SK-N-SH (cell line): Measurements from ENCODE around the gene BMPR1A. TPM values are rescaled to one million over a fixed set of nuclear protein-coding genes. Genes with fewer than 3 reads are reported as not detected.

ENCODE experiments used
- CTCF ChIA-PET: fragments of 300-600, 350-600 bp; formaldehyde crosslinking; extraction: SDS; loops from one replicate; lab custom pipeline; 2021; lab: Yijun Ruan, JAX
- POLR2A ChIA-PET: fragments of 350-600 bp; sonication (Branson Sonifier 250); formaldehyde crosslinking; extraction: SDS; loops from one replicate; lab custom pipeline; 2020; ENCODE audit warnings: antibody characterized with exemption, inconsistent platforms; lab: Yijun Ruan, JAX
- DNase-seq: peaks from one replicate; pipeline ENCODE4 v3.0.0; 2012
- H2AFZ ChIP-seq: fragments of 200-600 bp; sonication (generic); 2 replicates; pipeline ENCODE4 v1.8.1; 2016; ENCODE audit warnings: antibody characterized with exemption, mild to moderate bottlenecking, low read depth
- H3F3A ChIP-seq: fragments of 200-600 bp; sonication (generic); replicated peaks from 2 replicates; pipeline ENCODE3; 2016; ENCODE audit warnings: antibody characterized with exemption, mild to moderate bottlenecking; ENCODE audit not compliant: insufficient read depth
- H3K27ac ChIP-seq, 2 experiments: fragments of 200-500 bp in 1 of 2; fragments of 200-600 bp in 1 of 2; sonication (Bioruptor generic) in 1 of 2; sonication (generic), shearing (Covaris generic) in 1 of 2; 2 replicates each; pipeline versions ENCODE4 v1.5.1 to v1.6.1; 2014 to 2016; ENCODE audit warnings: low read depth in 2 of 2, inconsistent platforms in 1 of 2, low read length in 1 of 2, mild to moderate bottlenecking in 1 of 2, mixed read lengths in 1 of 2
- H3K27me3 ChIP-seq: fragments of 200-600 bp; sonication (generic), shearing (Covaris generic); 2 replicates; pipeline ENCODE4 v1.6.1; 2016; ENCODE audit warnings: mixed run types; ENCODE audit not compliant: insufficient read depth
- H3K36me3 ChIP-seq, 2 experiments: fragments of 200-500 bp in 1 of 2; fragments of 200-600 bp in 1 of 2; sonication (Bioruptor generic) in 1 of 2; sonication (generic) in 1 of 2; replicated peaks in 1 of 2; 2 replicates each; pipeline versions ENCODE3 to v1.5.1; 2014 to 2016; ENCODE audit warnings: low read length in 1 of 2, mild to moderate bottlenecking in 1 of 2; ENCODE audit not compliant: insufficient read depth in 2 of 2, control insufficient read depth in 1 of 2
- H3K4me1 ChIP-seq, 2 experiments: fragments of 200-500 bp in 1 of 2; fragments of 200-600 bp in 1 of 2; sonication (Bioruptor generic) in 1 of 2; sonication (generic), shearing (Covaris generic) in 1 of 2; 2 replicates each; pipeline versions ENCODE4 v1.5.1 to v1.6.1; 2014 to 2016; ENCODE audit warnings: low read depth in 1 of 2, low read length in 1 of 2, mixed run types in 1 of 2; ENCODE audit not compliant: insufficient read depth in 2 of 2, control insufficient read depth in 1 of 2
- H3K4me2 ChIP-seq: fragments of 200-600 bp; sonication (generic), shearing (Covaris generic); 2 replicates; pipeline ENCODE4 v1.6.1; 2017; ENCODE audit warnings: mixed run types
- H3K4me3 ChIP-seq, 2 experiments: fragments of 200-500 bp in 1 of 2; fragments of 200-600 bp in 1 of 2; sonication (Bioruptor generic) in 1 of 2; sonication (generic), shearing (Covaris generic) in 1 of 2; 2 replicates each; pipeline versions ENCODE4 v1.5.1 to v1.8.1; 2014 to 2016; ENCODE audit warnings: low read depth in 2 of 2, inconsistent platforms in 1 of 2, low read length in 1 of 2, mild to moderate bottlenecking in 1 of 2, mixed read lengths in 1 of 2, moderate library complexity in 1 of 2
- H3K79me2 ChIP-seq: fragments of 200-600 bp; sonication (generic); 2 replicates; pipeline ENCODE4 v1.8.1; 2017; ENCODE audit warnings: mild to moderate bottlenecking; ENCODE audit not compliant: insufficient read depth
- H3K9ac ChIP-seq: fragments of 200-600 bp; sonication (generic); 2 replicates; pipeline ENCODE4 v1.6.1; 2017; ENCODE audit warnings: mixed run types
- H3K9me2 ChIP-seq: fragments of 200-600 bp; sonication (generic); 2 replicates; pipeline ENCODE4 v1.6.1; 2017; ENCODE audit warnings: mixed run types
- H3K9me3 ChIP-seq: fragments of 200-600 bp; sonication (generic); 2 replicates; pipeline ENCODE4 v1.6.1; 2017; ENCODE audit warnings: mixed run types, mild to moderate bottlenecking, moderate library complexity
- H4K20me1 ChIP-seq: fragments of 200-600 bp; sonication (generic); 2 replicates; pipeline ENCODE4 v1.6.1; 2017; ENCODE audit warnings: mild to moderate bottlenecking, mixed run types; ENCODE audit not compliant: insufficient read depth
- EP300 ChIP-seq, 2 experiments: IDR thresholded peaks; 2 replicates each; pipeline versions ENCODE4 v1.4.0 to v1.6.1; 2012; ENCODE audit warnings: borderline replicate concordance in 1 of 2, low read depth in 1 of 2, low read length in 1 of 2
- FOXJ3 ChIP-seq: sonication (generic); formaldehyde crosslinking; IDR thresholded peaks from 2 replicates; pipeline ENCODE4 v1.5.1; 2020; ENCODE audit warnings: mild to moderate bottlenecking, missing genetic modification reagents
- JUND ChIP-seq: IDR thresholded peaks from 2 replicates; pipeline ENCODE4 v1.4.0; 2012
- MEF2A ChIP-seq: IDR thresholded peaks from 2 replicates; pipeline ENCODE4 v1.4.0; 2012; ENCODE audit warnings: low read depth, borderline replicate concordance
- MXI1 ChIP-seq: IDR thresholded peaks from 2 replicates; pipeline ENCODE4 v1.6.1; 2012; ENCODE audit warnings: mild to moderate bottlenecking, low read depth, low read length, improper control_type of control experiment
- NRF1 ChIP-seq: IDR thresholded peaks from 2 replicates; pipeline ENCODE4 v1.6.1; 2012; ENCODE audit warnings: low read depth, mild to moderate bottlenecking, low read length
- RXRA ChIP-seq: IDR thresholded peaks from 2 replicates; pipeline ENCODE4 v1.4.0; 2012; ENCODE audit warnings: low read depth, mild to moderate bottlenecking, borderline replicate concordance
- SIN3A ChIP-seq: IDR thresholded peaks from 2 replicates; pipeline ENCODE4 v1.6.1; 2012; ENCODE audit warnings: low read depth, mild to moderate bottlenecking, low read length, moderate library complexity, borderline replicate concordance
- TAF1 ChIP-seq: IDR thresholded peaks from 2 replicates; pipeline ENCODE4 v1.6.1; 2012; ENCODE audit warnings: low read depth, mild to moderate bottlenecking, low read length, moderate library complexity, borderline replicate concordance
- WGBS: methylation state at CpG from one replicate; pipeline ENCODE4 v1.1.6; 2017; ENCODE audit warnings: low lambda C conversion rate; 5-methylcytosine and 5-hydroxymethylcytosine counted together
- polyA plus RNA-seq, 3 experiments: library from polyadenylated mRNA; depleted of rRNA; stranded (reverse); fragments of >200 nt; gene quantifications; 2 replicates each; pipeline ENCODE4 v1.2.3, GENCODE V29; 2012
- TF ChIP-seq, protein P1 (sequence below): fragments of 200-600 bp; sonication (generic); IDR thresholded peaks from 2 replicates; pipeline ENCODE4 v1.6.1; 2017; ENCODE audit warnings: antibody characterized with exemption, mild to moderate bottlenecking, moderate library complexity
- TF ChIP-seq, protein P2 (sequence below): IDR thresholded peaks from 2 replicates; pipeline ENCODE4 v1.4.0; 2012; ENCODE audit warnings: low read depth, borderline replicate concordance

BMPR1A gene
- polyA plus RNA-seq, 1 of the 3 experiments (the other 2 are of a cell fraction), result 12.7 TPM

DNA sequence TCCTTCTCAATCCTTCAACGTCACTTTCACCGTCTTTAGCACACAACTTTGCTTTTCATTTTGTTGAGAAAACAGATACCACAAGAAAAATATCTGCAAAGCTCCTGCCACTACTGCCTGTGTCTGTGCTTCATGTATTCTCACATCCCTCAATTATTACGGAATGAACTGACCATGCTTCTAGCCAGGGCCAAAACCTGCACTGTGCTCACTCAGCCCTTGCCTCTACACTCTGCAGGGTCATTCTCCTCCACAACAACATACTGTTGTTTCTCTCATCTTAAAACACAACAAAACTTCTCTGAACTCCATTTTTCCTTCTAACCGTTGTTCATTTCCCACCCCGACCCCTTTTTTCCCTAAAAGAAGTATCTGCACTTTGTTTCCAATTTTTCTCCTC, 29.5 kb downstream of the BMPR1A start:
- Histone ChIP-seq H2AFZ (no peak overlapping the region), H3K79me2 (peaks cover 98% of the 10 kb centered on the region), H3F3A (no peaks in the 10 kb centered on the region), H3K4me2 (no peak overlapping the region), H3K36me3 (peaks cover 0 to 10% of the 10 kb centered on the region in 2 experiments), H3K9me2 (no peaks in the 10 kb centered on the region), H3K27me3 (no peaks in the 10 kb centered on the region), H3K4me1 (peaks cover 0 to 4% of the 10 kb centered on the region in 2 experiments; a peak in 2 of 4 replicates), H3K27ac (no peak overlapping the region), H4K20me1 (peaks cover 52% of the 10 kb centered on the region), H3K9ac (no peak overlapping the region), H3K9me3 (no peaks in the 10 kb centered on the region), H3K4me3 (no peak overlapping the region)
- 83% methylated on average over 5 of the region's 5 CpGs for WGBS
- POLR2A ChIA-PET, result no interaction called here
- TF ChIP-seq JUND (no peak), TAF1 (no peak), SIN3A (no peak), MXI1 (no peak)
- TF ChIP-seq, protein P1, sequence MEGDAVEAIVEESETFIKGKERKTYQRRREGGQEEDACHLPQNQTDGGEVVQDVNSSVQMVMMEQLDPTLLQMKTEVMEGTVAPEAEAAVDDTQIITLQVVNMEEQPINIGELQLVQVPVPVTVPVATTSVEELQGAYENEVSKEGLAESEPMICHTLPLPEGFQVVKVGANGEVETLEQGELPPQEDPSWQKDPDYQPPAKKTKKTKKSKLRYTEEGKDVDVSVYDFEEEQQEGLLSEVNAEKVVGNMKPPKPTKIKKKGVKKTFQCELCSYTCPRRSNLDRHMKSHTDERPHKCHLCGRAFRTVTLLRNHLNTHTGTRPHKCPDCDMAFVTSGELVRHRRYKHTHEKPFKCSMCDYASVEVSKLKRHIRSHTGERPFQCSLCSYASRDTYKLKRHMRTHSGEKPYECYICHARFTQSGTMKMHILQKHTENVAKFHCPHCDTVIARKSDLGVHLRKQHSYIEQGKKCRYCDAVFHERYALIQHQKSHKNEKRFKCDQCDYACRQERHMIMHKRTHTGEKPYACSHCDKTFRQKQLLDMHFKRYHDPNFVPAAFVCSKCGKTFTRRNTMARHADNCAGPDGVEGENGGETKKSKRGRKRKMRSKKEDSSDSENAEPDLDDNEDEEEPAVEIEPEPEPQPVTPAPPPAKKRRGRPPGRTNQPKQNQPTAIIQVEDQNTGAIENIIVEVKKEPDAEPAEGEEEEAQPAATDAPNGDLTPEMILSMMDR, result no peak
- CTCF ChIA-PET, result no interaction called here
- DNase-seq, result no peak

DNA sequence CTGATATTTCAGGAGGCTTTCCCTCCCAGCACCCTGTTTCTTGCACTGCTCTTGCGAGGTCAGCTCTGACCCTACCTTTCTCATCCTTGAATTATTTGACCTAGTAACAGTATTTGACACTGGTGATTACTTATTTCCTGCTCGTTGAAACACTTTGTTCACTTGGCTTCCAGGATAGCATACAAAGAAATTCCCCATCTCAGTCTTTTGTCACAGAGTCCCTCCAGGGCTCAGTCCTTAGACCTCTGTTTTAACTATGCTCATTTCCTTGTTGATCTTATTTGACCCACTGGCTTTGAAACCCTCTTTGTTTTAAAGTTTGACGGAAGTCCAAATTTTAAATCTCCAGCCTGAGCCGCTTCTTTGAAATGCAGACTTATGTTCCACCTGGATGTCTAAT, 29.9 kb downstream of the BMPR1A start:
- CTCF ChIA-PET, result no interaction called here
- H4K20me1 ChIP-seq, result peaks cover 48% of the 10 kb centered on the region

More for the DNA sequence above, 29.9 kb downstream of the BMPR1A start:
- Histone ChIP-seq H3K9me2 (no peaks in the 10 kb centered on the region), H3K9me3 (no peaks in the 10 kb centered on the region), H3K9ac (no peak overlapping the region), H3K4me3 (no peak overlapping the region), H3K4me1 (peaks cover 0 to 4% of the 10 kb centered on the region in 2 experiments; a peak in 2 of 4 replicates), H3K27ac (no peak overlapping the region), H3K79me2 (peaks cover 98% of the 10 kb centered on the region), H2AFZ (no peak overlapping the region), H3K27me3 (no peaks in the 10 kb centered on the region), H3K4me2 (no peak overlapping the region), H3F3A (no peaks in the 10 kb centered on the region), H3K36me3 (peaks cover 0 to 10% of the 10 kb centered on the region in 2 experiments)
- no peak for DNase-seq
- no peak for TF ChIP-seq SIN3A
- no peak for TF ChIP-seq NRF1
- no peak for TF ChIP-seq EP300 (IDR thresholded peaks at IDR 0.05; ENCODE audit: borderline replicate concordance in 1 of 2, low read depth in 1 of 2, low read length in 1 of 2)
- TF ChIP-seq JUND, result no peak
- no peak for TF ChIP-seq TAF1
- TF ChIP-seq RXRA, result no peak
- TF ChIP-seq MEF2A, result no peak
- no peak for TF ChIP-seq FOXJ3
- TF ChIP-seq, protein P2, sequence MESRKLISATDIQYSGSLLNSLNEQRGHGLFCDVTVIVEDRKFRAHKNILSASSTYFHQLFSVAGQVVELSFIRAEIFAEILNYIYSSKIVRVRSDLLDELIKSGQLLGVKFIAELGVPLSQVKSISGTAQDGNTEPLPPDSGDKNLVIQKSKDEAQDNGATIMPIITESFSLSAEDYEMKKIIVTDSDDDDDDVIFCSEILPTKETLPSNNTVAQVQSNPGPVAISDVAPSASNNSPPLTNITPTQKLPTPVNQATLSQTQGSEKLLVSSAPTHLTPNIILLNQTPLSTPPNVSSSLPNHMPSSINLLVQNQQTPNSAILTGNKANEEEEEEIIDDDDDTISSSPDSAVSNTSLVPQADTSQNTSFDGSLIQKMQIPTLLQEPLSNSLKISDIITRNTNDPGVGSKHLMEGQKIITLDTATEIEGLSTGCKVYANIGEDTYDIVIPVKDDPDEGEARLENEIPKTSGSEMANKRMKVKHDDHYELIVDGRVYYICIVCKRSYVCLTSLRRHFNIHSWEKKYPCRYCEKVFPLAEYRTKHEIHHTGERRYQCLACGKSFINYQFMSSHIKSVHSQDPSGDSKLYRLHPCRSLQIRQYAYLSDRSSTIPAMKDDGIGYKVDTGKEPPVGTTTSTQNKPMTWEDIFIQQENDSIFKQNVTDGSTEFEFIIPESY, result no peak
- 81% methylated on average over 4 of the region's 4 CpGs for WGBS
- POLR2A ChIA-PET, result no interaction called here
